HG03159 (cell line): Measurements from ENCODE around the gene B3GNT7.
"Not testable (repeated sequence)": the region's sequence is repeated elsewhere in the genome, so short reads cannot be mapped to it uniquely, and the experiment has no call there.

ENCODE experiments used
- ATAC-seq: cut with Tn5 transposase; IDR thresholded peaks from one replicate; pipeline ENCODE4 v1.9.1; 2021; ENCODE audit warnings: mild to moderate bottlenecking, moderate library complexity; ENCODE audit not compliant: unreplicated experiment

B3GNT7 gene

DNA sequence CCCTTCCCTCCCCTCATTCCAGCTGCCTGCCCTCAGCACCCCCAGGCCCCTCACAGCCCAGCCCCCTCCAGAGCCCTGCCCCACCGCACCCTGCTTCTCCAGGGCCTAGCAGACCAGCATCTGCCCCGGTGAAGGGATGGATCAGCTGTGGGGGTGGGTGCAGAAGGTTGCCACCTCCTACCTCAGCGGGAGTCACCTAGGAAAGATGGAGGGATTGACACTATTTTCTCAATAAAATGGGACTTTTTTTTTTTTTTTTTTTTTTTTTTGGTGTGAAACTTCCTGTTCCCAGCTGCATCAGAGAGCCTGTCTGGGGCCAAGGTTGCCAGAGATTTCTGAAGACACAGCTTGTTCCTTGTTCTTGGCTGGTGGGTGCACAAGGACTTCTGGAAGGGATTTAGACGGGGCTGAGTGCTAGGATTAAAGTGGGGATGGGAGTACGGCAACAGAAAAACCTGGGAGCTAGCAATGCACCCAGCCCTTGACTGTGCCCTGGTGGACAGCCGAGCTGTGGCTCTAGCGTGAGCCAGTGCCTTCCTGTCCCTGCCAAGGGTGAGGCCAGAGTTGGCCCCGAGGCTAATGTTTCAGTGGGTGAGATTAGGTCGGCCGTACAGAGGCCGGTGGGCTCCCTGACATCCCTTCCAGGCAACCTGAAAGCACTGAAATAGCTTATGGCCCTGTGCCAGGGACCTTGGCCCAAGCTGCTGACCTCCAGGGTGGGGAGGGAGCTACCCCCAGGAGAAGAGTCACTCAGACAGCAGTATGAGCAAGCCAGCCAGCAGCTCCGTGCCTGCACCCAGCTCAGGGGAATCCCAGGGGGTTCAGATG lies 4.6 kb downstream of the B3GNT7 start:
- ATAC-seq = no peak

DNA sequence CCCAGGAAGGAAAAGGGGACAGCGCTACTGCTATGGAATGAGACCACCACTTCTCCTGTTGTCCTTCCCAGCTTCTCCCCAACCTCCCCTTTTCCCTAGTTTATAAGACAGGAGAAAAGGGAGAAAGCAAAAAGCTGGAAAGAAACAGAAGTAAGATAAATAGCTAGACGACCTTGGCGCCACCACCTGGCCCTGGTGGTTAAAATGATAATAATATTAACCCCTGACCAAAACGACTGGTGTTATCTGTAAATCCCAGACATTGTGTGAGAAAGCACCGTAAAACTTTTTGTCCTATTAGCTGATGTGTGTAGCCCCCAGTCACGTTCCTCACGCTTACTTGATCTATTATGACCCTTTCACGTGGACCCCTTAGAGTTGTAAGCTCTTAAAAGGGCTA lies 5.2 kb downstream of the B3GNT7 start:
- not testable (repeated sequence) for ATAC-seq

DNA sequence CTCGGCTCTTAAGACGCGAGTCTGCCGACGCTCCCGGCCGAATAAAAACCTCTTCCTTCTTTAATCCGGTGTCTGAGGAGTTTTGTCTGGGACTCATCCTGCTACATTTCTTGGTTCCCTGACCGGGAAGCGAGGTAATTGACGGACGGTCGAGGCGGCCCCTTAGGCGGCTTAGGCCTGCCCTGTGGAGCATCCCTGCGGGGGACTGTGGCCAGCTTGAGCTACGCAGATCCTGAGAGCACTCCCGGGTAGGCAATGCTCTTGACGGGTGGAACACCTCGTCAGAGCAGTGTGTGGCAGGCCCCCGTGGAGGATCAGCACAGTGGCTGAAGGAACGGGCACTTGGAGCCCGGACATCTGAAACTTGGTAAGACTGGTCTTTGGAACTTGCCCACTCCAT lies 5.6 kb downstream of the B3GNT7 start:
- ATAC-seq = not testable (repeated sequence)

DNA sequence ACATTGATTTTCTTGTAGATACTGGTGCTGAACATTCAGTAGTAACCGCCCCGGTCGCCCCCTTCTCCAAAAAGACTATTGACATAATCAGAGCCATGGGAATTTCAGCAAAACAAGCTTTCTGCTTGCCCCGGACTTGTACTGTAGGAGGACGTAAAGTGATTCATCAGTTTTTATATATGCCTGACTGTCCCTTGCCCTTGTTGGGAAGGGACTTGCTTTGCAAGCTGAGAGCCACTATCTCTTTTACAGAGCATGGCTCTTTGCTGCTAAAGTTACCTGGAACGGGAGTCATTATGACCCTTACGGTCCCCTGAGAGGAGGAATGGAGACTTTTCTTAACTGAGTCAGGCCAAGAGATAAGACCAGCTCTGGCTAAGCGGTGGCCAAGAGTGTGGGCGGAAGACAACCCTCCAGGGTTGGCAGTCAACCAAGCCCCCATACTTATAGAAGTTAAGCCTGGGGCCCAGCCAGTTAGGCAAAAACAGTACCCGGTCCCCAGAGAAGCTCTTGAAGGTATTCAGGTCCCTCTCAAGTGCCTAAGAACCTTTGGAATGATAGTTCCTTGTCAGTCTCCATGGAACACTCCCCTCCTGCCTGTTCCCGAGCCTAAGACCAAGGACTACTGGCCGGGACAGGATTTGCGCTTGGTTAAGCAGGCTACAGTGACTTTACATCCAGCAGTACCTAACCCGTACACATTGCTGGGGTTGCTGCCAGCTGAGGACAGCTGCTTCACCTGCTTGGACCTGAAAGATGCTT lies 8.1 kb downstream of the B3GNT7 start:
- ATAC-seq = not testable (repeated sequence)

DNA sequence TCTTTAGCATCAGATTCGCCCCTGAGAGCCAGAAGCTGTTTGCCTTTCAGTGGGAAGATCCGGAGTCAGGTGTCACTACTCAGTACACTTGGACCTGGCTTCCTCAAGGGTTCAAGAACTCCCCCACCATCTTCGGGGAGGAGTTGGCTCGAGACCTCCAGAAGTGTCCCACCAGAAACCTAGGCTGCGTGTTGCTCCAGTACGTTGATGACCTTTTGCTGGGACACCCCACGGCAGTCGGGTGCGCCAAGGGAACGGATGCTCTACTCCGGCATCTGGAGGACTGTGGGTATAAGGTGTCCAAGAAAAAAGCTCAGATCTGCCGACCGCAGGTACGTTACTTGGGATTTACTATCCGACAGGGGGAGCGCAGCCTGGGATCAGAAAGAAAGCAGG lies 8.7 kb downstream of the B3GNT7 start:
- ATAC-seq = not testable (repeated sequence)

DNA sequence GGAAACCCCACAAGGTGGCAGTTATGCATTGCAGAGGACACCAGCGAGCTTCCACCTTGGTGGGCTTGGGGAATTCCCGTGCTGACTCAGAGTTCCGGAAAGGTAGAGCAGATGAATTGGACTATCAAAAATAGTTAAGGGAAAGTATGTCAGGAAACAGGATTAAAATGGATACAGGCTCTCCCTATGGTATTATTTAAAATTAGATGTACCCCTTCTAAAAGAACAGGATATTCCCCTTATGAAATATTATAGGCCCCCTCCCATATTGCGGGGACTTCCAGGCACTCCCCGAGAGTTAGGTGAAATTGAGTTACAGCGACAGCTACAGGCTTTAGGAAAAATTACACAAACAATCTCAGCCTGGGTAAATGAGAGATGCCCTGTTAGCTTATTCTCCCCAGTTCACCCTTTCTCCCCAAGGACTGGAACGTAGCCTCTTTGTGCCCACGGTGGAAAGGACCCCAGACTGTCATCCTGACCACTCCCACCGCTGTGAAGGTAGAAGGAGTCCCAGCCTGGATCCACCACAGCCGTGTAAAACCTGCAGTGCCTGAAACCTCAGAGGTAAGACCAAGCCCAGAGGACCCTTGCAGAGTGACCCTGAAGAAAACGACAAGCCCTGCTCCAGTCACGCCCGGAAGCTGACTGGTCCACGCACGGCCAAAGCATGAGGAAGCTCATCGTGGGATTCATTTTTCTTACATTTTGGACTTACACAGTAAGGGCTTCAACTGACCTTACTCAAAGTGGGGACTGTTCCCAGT lies 10.3 kb downstream of the B3GNT7 start:
- ATAC-seq = not testable (repeated sequence)

DNA sequence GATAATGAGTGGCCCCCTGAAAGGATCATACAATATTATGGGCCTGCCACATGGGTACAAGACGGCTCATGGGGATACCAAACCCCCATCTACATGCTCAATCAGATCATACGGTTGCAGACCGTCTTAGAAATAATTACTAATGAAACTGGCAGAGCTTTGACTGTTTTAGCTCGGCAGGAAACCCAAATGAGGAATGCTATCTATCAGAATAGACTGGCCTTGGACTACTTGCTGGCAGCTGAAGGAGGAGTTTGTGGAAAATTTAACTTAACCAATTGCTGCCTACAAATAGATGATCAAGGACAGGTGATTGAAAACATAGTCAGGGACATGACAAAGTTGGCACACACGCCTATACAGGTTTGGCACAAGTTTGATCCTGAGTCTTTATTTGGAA lies 12.2 kb downstream of the B3GNT7 start:
- ATAC-seq = not testable (repeated sequence)

DNA sequence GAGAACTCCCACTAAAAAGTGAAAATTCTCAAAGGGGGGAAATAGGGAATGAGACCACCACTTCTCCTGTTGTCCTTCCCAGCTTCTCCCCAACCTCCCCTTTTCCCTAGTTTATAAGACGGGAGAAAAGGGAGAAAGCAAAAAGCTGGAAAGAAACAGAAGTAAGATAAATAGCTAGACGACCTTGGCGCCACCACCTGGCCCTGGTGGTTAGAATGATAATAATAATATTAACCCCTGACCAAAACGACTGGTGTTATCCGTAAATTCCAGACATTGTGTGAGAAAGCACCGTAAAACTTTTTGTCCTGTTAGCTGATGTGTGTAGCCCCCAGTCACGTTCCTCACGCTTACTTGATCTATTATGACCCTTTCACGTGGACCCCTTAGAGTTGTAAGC lies 12.8 kb downstream of the B3GNT7 start:
- not testable (repeated sequence) for ATAC-seq

DNA sequence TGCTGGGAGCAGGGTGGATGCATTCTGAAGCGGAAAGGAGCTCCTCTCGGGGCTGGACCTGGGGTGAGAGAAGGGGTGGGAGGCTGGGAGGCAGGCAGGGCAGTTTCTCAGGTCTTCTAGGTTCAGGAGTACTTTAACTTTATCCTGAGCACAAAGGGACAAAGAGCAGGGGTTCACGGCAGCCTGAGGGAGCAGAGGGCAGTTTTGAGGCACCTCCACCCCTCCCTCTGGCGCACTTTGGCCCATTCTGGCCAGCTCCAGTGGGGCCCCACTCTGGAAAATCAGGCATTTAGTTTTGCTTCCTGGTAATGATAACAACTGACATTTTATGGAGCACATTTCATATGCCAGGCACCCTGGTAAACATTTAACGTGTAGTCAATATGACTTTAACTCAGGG lies 14.3 kb downstream of the B3GNT7 start:
- ATAC-seq = no peak

DNA sequence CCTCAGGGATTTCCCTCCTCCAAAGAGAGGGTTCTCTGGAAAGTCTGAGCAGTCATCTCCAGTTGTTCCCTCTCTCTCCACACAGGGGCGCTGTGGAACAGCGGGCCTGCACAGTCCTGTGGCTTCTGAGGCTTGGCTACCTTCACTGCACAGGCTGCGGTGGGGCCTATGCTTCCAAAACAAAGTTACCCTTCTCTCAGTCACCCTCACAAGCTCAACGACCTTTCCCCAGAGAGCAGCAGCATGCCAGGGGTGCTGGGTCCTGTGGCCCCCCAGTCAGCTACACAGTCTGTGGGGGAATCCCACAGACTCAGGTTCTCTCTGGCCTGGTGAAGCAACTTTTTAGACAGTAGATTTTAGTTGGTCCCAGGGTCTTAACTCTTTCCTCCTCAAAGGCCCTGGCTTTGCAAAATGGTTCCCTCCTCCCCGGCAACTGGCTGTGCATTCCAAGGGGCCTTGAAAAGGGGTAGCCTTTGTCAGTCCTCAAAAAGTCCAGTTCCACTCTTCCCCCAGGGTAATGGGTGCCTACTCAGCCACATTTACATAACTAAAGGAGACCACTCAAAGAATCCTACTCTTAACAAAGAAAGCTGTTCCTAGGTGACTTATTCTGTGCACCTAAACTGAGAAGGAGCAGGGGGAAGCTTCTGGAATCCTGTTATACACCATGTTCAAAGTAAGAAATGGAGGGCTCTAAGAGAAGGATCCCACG lies 14.9 kb downstream of the B3GNT7 start:
- no peak for ATAC-seq

DNA sequence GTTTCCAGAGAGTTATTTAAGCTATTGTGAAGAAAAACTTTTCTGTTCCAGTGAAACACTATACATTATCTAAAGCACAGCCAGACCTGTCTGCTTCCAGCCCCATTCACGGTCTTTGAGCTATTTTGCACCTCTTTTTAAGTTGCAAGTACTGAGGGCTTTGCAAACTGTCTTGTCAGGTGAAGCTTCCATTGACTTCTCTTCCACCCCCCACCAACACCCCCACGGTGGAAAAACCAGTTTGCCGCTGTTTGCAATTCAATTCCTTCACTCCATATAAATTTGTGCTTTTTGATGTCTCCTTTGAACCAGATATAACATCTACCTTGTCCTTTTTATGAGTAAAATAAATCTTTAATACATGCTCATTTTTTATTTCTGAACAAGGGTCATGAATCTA lies 15.7 kb downstream of the B3GNT7 start:
- no peak for ATAC-seq

DNA sequence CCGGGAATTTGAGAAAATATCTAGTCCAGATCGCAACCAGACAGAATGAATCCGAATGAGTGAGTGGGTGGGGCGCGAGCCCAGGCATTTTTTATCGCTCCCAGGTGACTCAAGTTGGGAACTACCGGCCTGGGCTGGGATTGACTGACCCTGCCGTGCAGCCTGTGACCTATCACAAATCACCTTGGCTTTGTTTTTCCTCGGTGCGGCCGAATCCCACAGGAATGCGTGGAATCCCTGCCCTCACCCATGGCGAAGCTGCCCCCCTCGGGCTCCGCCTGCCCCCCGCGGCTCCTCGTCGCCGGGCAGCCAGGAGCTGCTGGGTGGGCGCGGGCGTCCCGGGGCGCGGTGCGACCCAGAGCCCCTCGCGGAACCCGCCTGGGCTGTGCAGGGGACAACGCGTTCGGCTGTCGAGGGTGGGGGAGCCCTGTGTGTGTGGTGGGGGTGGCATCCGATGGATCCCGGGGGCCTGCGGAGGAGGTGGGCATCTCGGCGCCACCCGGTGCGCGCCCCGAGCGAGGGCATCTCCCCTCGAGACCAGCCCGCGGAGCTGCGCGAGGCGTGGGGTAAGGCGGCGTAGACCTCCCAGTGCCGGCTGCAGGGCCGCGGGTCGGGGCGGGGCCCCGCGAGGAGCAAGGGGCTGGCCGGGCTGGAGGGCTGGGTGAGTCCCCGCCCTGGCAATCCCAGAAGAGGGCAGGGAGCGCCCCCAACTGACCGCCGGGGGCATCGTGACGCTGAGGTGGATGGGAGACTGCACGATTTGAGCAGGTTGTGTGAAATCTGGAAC lies 16.5 kb downstream of the B3GNT7 start:
- peak; percentile 98 for ATAC-seq

DNA sequence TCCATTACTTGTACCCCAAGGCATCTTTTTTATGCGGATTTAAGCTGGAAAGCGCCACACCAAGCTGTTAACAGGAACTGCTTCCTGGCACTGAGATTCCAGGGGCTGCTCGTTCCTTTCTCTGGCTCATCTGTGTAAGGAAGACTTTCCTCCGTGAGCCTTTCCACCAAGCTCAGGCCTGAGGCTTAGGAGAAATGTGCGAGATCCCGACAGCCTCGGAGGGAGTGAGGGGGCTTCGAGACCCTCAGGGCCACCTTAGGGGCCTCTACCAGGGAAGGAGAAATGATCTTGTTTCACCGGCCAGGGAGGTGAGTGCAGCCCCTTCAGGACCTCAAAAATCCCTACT lies 17.1 kb downstream of the B3GNT7 start:
- ATAC-seq = no peak

DNA sequence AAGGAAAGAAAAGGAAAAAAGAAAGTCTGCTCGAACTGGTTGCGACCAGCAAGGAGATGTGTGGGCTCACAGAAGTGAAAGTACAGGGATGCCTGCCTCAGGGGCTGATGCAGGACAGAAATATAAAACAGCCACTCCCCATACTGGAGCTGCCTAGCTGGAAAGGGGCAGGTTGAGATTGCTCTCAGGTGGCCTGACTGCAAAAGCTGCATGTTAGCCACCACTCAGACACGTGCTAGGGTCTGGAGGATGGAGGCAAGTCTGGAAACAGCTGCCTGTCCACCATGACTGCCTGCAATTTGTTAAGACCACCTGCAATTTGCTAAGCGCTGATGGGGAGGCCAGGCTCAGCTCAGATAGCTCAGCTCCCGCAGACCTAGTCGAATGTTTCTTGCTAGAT lies 17.9 kb downstream of the B3GNT7 start:
- no peak for ATAC-seq

DNA sequence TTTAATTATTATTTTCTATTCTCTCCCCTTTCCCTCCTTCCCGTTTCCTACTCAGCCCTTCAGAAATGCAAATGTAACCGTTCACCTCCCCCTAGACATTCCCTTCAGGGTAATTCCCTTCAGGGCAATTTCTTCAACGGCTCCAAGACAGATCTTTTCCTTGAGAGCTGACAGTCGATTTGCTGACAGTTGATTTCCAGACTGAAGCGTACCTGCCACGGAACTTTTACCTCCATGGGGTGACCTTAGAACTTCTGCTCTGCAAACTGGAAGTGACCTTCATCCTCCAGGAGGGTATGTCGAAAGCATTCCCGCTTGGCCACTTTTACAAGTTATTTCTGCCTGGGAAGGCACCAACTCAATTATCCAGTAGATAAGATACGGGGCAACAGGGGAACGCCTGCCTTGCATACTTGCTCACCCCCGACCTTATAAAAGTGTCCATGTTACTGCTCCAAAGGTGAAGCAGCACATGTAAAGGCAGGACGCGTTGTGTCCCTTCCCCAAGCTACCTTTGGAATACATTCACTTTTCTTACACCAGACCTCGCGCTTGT lies 18.5 kb downstream of the B3GNT7 start:
- ATAC-seq = no peak

DNA sequence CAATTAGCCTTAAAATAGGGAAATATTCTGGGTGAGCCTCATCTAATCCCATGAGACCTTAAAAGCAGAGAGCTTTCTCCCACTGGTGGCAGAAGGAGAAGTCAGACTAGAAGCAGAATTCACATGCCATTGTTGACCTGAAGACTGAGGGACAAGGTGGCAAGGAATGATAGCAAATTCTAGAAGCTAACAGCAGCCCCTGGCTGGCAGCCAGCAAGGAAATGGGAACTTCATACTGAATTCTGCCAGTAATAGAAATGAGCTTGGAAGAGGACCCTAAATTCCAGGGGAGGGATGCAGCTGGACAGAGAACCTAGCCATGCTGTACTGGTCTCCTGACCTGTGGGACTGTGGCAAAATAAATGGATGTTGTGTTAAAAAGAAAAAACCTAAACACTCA lies 19.5 kb downstream of the B3GNT7 start:
- ATAC-seq = no peak

DNA sequence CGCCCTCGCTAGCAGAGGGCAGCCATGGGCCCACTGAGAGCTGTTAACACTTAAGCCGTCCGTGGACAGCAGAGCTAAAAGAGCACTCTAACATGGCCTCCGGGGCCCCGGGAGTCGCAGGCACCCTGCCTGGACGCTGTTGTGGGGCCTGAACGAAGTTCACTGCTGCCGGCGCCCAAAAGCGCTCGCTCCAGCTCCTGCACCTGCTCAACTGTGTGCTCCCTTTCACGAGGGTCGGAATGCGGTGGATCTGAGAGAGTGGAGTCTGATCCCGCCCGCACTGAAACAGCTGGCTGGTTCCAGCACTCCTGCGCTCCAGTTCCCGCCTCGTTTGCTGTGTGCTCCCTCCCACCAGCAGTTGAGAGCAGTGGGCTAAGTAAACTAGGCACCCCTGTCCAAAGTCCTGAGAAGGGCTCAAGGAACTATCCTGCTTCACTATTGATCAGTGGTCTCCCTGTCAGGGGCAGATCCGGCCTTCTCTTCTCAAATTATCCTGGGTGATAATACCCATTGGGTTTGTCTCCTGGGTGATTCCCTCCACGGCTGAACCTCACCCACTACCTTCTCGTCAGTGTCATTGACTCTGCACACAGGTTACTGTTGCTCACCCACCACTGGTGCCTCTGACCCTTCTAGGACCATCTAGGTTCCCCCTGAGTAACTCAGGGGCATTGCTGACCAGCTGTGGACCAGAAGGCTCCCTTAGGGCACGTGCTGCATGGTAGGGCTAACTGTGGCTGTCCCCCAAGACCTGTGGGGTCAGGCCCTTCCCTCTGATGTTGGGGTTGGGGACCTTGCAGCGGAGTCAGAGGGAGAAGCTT lies 23.5 kb downstream of the B3GNT7 start:
- no peak for ATAC-seq

DNA sequence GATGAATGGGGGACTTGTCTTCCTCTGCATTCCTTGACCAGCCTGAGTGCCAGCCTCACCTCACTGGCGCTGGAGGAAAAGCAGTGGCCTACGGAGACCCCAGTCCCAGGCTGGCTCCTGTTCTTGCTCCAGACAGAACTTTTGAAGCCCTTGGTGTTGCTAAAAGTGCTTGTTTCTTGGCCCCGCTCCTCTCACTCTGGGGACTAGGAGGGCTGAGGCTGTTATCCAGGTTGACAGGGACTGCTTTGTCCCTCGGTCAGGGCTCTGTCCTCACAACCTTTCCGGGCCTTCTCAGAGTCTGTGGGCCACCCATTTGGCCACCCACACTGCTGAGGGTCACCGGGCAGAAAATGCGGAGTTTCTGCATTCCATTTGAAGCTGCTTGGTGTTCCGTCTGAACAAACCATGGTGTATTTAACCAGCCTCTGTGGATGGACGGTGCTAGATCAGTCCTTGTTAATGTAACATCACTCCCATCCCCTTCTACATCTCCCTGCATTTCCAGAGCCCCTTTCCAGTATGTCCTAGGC lies 25.6 kb downstream of the B3GNT7 start:
- no peak for ATAC-seq

DNA sequence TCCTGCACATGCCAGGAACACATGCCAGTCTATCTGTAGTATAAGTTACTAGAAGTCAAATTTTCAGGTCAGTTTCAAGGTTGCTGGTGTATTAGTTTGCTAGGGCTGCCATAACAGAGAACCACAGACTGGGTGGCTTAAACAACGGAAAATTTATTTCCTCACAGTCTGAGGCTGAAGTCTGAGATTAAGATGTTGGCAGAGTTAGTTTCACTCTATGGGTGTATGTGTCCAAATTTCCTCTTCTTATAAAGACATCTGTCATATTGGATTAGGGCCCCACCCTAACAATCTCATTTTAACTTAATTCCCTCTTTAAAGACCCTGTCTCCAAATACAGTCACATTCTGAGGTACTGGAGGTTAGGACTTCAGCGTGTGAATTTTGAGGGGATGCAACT lies 26.5 kb downstream of the B3GNT7 start:
- ATAC-seq = no peak
